Hepatocyte (in vitro differentiated cells): ENCODE measurements around the gene CCNT1. TPM values are rescaled to one million over a fixed set of nuclear protein-coding genes. Genes with fewer than 3 reads are reported as not detected.

ENCODE experiments used
- DNase-seq: peaks from one replicate; pipeline ENCODE4 v3.0.0-alpha.2; 2016; ENCODE audit warnings: low spot score
- H2AFZ ChIP-seq: fragments of 200-600 bp; sonication (generic); 2 replicates; pipeline ENCODE4 v1.6.0; 2016; ENCODE audit warnings: antibody characterized with exemption, mild to moderate bottlenecking
- H3K27ac ChIP-seq: fragments of 200-600 bp; sonication (generic); 2 replicates; pipeline ENCODE4 v1.5.1; 2016; ENCODE audit warnings: mild to moderate bottlenecking
- H3K27me3 ChIP-seq: fragments of 200-600 bp; sonication (generic); 2 replicates; pipeline ENCODE4 v1.6.1; 2016
- H3K36me3 ChIP-seq: fragments of 200-600 bp; sonication (generic); replicated peaks from 2 replicates; pipeline ENCODE4 v1.5.1; 2016; ENCODE audit warnings: low read depth; ENCODE audit not compliant: insufficient read depth
- H3K4me1 ChIP-seq: fragments of 200-600 bp; sonication (generic); 2 replicates; pipeline ENCODE4 v1.5.1; 2016; ENCODE audit warnings: mild to moderate bottlenecking, moderate library complexity; ENCODE audit not compliant: insufficient read depth
- H3K4me2 ChIP-seq: fragments of 200-600 bp; sonication (generic); 2 replicates; pipeline ENCODE4 v1.6.0; 2016
- H3K4me3 ChIP-seq: fragments of 200-600 bp; sonication (generic); 2 replicates; pipeline ENCODE4 v1.5.1; 2016; ENCODE audit warnings: mild to moderate bottlenecking
- H3K79me2 ChIP-seq: fragments of 200-600 bp; sonication (generic); 2 replicates; pipeline ENCODE4 v1.6.0; 2017; ENCODE audit warnings: mild to moderate bottlenecking
- H3K9me2 ChIP-seq: fragments of 200-600 bp; sonication (generic); replicated peaks from 2 replicates; pipeline ENCODE4 v1.6.0; 2017; ENCODE audit warnings: mild to moderate bottlenecking; ENCODE audit not compliant: insufficient read depth
- H3K9me3 ChIP-seq: fragments of 200-600 bp; sonication (generic); 2 replicates; pipeline ENCODE4 v1.5.1; 2016; ENCODE audit warnings: low read depth, mild to moderate bottlenecking
- H4K20me1 ChIP-seq: fragments of 200-600 bp; sonication (generic); 2 replicates; pipeline ENCODE4 v1.6.0; 2016; ENCODE audit warnings: mild to moderate bottlenecking; ENCODE audit not compliant: insufficient read depth, poor library complexity, severe bottlenecking
- CTCF ChIP-seq: fragments of 200-600 bp; sonication (generic); IDR thresholded peaks from 2 replicates; pipeline ENCODE4 v1.5.1; 2016; ENCODE audit warnings: antibody characterized with exemption, mild to moderate bottlenecking; ENCODE audit not compliant: poor library complexity
- EZH2 ChIP-seq: fragments of 200-600 bp; sonication (generic); IDR thresholded peaks from 2 replicates; pipeline ENCODE4 v1.6.1; 2016; ENCODE audit warnings: antibody characterized with exemption, mild to moderate bottlenecking, borderline replicate concordance
- EZH2phosphoT487 ChIP-seq: fragments of 200-600 bp; sonication (generic); IDR thresholded peaks from one replicate; pipeline ENCODE4 v1.6.1; 2018; ENCODE audit warnings: antibody characterized with exemption, mild to moderate bottlenecking, low read depth, moderate library complexity; ENCODE audit not compliant: unreplicated experiment, severe bottlenecking
- WGBS: methylation state at CpG from one replicate; pipeline ENCODE4 v1.1.6; 2016; ENCODE audit warnings: low lambda C conversion rate; ENCODE audit errors: missing lambda C conversion rate; 5-methylcytosine and 5-hydroxymethylcytosine counted together
- polyA plus RNA-seq: library from polyadenylated mRNA; unstranded; fragments of >200 nt; fragmentation: Nextera tagmentation; extraction: Ambion mirVana; gene quantifications from 2 replicates; pipeline ENCODE4 v1.2.1, GENCODE V29; 2016
- total RNA-seq: library from RNA; depleted of rRNA; stranded (reverse); fragments of >200 nt; gene quantifications from 2 replicates; pipeline ENCODE4 v1.2.3, GENCODE V29; 2014

Gene CCNT1
- total and polyA plus RNA-seq, 2 experiments from 2014 or later = 5.2 to 27.0 TPM

- H3K79me2 ChIP-seq = peaks cover 48% of the 10 kb centered on the region
- no peak for TF ChIP-seq EZH2phosphoT487
- no peak for TF ChIP-seq EZH2
- TF ChIP-seq CTCF = no peak
- WGBS = 1% methylated on average over 61 of the region's 64 CpGs
Measured at GRCh38 chr12:48681710-48682532, 34.6 kb downstream of the CCNT1 start, which contains the start of gene KANSL2. TSS of gene KANSL2 (minus strand) at chr12:48682238. CDS start at chr12:48681632, 606 bp downstream.

GRCh38 chr12:48681399-48681709 is 35.2 kb downstream of the CCNT1 start:
- WGBS = 3% methylated on average over 11 of the region's 11 CpGs
- Histone ChIP-seq H3K9me2 (no peaks in the 10 kb centered on the region), H3K27me3 (no peaks in the 10 kb centered on the region), H3K79me2 (peaks cover 54% of the 10 kb centered on the region), H3K4me1 (peaks cover 29% of the 10 kb centered on the region), H3K36me3 (no peaks in the 10 kb centered on the region), H2AFZ (peak overlapping the region; percentile 49), H3K4me3 (peak overlapping the region; percentile 70), H3K4me2 (peak overlapping the region; percentile 87), H4K20me1 (peaks cover 24% of the 10 kb centered on the region), H3K9me3 (no peaks in the 10 kb centered on the region), H3K27ac (peak overlapping the region; percentile 94)
- DNase-seq = no peak
- TF ChIP-seq CTCF = no peak
- no peak for TF ChIP-seq EZH2phosphoT487
- no peak for TF ChIP-seq EZH2

More at GRCh38 chr12:48681710-48682532, 34.6 kb downstream of the CCNT1 start, which contains the start of gene KANSL2:
- no peaks in the 10 kb centered on the region for H3K36me3 ChIP-seq
- peak within 1 kb of the TSS; percentile 87 for H3K4me2 ChIP-seq
- peak within 1 kb of the TSS; percentile 70 for H3K4me3 ChIP-seq
- H4K20me1 ChIP-seq = peaks cover 20% of the 10 kb centered on the region
- peak within 1 kb of the TSS; percentile 94 for H3K27ac ChIP-seq
- peaks cover 29% of the 10 kb centered on the region for H3K4me1 ChIP-seq
- H3K9me2 ChIP-seq = no peaks in the 10 kb centered on the region
- no peaks in the 10 kb centered on the region for H3K27me3 ChIP-seq
- no peaks in the 10 kb centered on the region for H3K9me3 ChIP-seq
- H2AFZ ChIP-seq = peak within 1 kb of the TSS; percentile 74
- peak; percentile 99 for DNase-seq

DNA sequence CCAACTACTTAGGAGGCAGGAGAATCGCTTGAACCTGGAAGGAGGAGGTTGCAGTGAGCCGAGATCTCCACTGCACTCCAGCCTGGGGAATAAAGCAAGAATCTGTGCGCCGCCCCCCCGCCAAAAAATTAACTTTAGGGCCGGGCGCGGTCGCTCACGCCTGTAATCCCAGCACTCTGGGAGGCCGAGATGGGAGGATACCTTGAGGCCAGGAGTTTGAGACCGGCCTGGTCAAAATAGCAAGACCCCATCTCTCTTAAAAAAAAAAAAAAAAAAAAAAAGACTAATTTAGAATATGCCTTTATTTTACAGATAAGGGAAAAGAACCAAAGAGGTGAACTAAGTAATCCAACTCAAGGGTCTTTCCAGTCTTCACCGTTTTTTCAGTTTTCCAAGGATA is 35.6 kb downstream of the CCNT1 start:
- Histone ChIP-seq H4K20me1 (peaks cover 24% of the 10 kb centered on the region), H2AFZ (no peak overlapping the region), H3K4me1 (peaks cover 29% of the 10 kb centered on the region), H3K4me3 (peak overlapping the region; percentile 70), H3K27ac (peak overlapping the region; percentile 94), H3K9me2 (no peaks in the 10 kb centered on the region), H3K79me2 (peaks cover 59% of the 10 kb centered on the region), H3K27me3 (no peaks in the 10 kb centered on the region), H3K36me3 (no peaks in the 10 kb centered on the region), H3K9me3 (no peaks in the 10 kb centered on the region), H3K4me2 (peak overlapping the region; percentile 87)
- no peak for DNase-seq
- TF ChIP-seq EZH2 (no peak), EZH2phosphoT487 (no peak), CTCF (no peak)
- 66% methylated on average over 13 of the region's 13 CpGs for WGBS
